ENCODE data around the gene TRMT1. TPM values are rescaled to one million over a fixed set of nuclear protein-coding genes. Genes with fewer than 3 reads are reported as not detected.
A peak's percentile ranks its signal among the peaks of the same experiment; 100 is the strongest.

Gene TRMT1
- total and polyA plus RNA-seq, 4 experiments from 2014 or later: 18.0 to 78.4 (median 47.8) TPM

DNA sequence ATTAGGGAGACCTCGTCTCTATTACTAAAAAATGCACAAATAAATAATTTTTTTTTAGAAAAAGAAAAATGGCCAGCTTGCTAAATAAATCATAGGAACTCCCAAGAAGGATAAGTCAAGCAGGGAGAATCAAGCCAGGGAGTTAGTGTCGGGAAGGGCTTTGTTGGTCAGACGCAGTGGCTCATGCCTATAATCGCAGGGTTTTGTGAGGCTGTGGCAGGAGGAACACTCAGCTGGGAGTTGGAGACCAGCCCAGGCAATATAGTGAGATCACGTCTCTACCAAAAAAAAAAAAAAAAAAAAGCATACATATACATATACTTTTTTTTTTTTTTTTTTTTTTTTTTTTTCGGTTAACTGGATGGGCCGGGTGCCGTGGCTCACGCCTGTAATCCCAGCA lies 10.5 kb upstream of the TRMT1 start:
- ChIA-PET CTCF (ENCODE audit: partially characterized antibody) (interaction anchor here (1.1 kb wide), 1 partner anchor 150 kb away, joined by 4 read pairs; no protein-coding TSS in a partner anchor), POLR2A (ENCODE audit: partially characterized antibody) (no interaction called here)
- Histone ChIP-seq H3K27ac (ENCODE audit: low read depth, low read length) (no peak overlapping the region), H3K9me3 (ENCODE audit: control insufficient read depth in 1 of 2, low read length in 2 of 2) (no peaks in the 10 kb centered on the region), H3K27me3 (ENCODE audit: insufficient read depth, low read length) (no peaks in the 10 kb centered on the region), H3K36me3 (ENCODE audit: insufficient read depth, low read length) (no peaks in the 10 kb centered on the region), H3K4me1 (ENCODE audit: insufficient read depth, low read length) (peaks cover 23% of the 10 kb centered on the region), H3K4me3 (ENCODE audit: low read length in 2 of 2) (no peak overlapping the region)
- H3K27ac Mint-ChIP-seq: no peak overlapping the region
- intact Hi-C loops (cut with micrococcal nuclease): no loop called here
- H3K9me3 Mint-ChIP-seq: no peaks in the 10 kb centered on the region
- H3K36me3 Mint-ChIP-seq: peaks cover 0 to 13% of the 10 kb centered on the region in 2 donors
- H3K27me3 Mint-ChIP-seq: no peaks in the 10 kb centered on the region
- H3K4me1 Mint-ChIP-seq: peaks cover 19 to 36% (median 23%) of the 10 kb centered on the region in 4 donors
- DNase-seq: no peak
- no peak overlapping the region for H3K4me3 Mint-ChIP-seq

DNA sequence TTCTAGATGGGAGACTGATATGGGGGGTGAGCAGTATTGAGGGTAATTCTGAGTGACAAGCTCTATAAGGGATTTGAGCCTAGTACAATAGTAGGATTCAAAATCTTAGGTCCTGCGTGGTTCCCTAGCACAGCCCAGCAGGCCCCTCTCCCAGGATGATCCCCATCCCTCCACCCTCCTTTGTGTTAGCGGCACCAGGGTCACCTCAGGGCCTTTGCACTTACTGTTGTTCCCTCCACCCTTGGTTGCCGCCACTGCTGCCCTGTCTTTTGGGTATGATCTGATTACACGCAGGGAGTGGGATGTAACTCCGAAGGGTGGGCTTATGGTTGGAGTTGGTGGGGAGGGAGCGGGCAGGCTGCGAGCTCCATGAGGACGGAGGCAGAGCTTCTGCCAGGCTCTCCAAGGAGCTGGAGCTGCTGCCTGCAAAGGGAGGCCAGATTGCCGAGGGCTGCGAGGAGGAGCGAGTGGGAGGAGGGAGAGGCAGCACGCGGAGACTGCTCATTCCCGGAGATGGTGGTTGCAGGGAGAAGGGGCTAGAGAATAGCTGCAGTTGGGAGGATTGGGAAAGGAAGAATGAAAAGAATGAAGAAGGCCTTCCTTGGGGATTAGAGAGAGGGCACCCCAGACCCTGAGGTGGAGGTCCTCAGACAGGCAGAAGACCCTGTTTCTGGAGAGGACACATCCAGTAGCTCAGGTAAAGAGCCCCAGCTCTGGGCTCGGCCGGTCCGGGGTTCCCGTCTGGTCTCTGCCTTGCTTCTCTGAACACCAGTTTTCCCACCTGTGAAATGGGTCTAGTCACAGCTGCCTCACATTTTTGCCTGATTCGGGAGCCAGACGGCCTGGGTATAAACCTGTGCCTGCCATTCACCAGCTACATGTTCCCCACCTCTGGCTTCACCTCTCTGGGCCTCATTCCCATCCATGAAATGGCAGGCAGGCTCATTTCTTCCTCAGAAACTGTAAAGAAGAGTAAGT lies 6.7 kb upstream of the TRMT1 start:
- H3K4me3 ChIP-seq (ENCODE audit: low read length in 2 of 2): no peak overlapping the region
- H3K27me3 Mint-ChIP-seq: no peaks in the 10 kb centered on the region
- H3K4me3 Mint-ChIP-seq: no peak overlapping the region
- ChIA-PET POLR2A (ENCODE audit: partially characterized antibody) (interaction anchor here (0.6 to 1.5 kb wide), 3 partner anchors 9 to 26 kb away, joined by 3 read pairs; no protein-coding TSS in a partner anchor), CTCF (ENCODE audit: partially characterized antibody) (interaction anchor here (0.7 to 1.2 kb wide), 2 partner anchors 19 to 26 kb away, joined by 3 read pairs; no protein-coding TSS in a partner anchor)
- H3K9me3 ChIP-seq (ENCODE audit: control insufficient read depth in 1 of 2, low read length in 2 of 2): no peaks in the 10 kb centered on the region
- H3K36me3 ChIP-seq (ENCODE audit: insufficient read depth, low read length): no peaks in the 10 kb centered on the region
- H3K4me1 Mint-ChIP-seq: peaks cover 20 to 49% (median 34%) of the 10 kb centered on the region in 4 donors
- intact Hi-C loops (cut with micrococcal nuclease): no loop called here
- no peak for DNase-seq
- H3K36me3 Mint-ChIP-seq: peaks cover 0 to 14% of the 10 kb centered on the region in 2 donors
- H3K27ac Mint-ChIP-seq: peak overlapping the region in 4 of 7 donors; percentile 17 to 71 (median 42)
- H3K9me3 Mint-ChIP-seq: no peaks in the 10 kb centered on the region
- no peak overlapping the region for H3K27ac ChIP-seq (ENCODE audit: low read depth, low read length)
- H3K4me1 ChIP-seq (ENCODE audit: insufficient read depth, low read length): peaks cover 43% of the 10 kb centered on the region
- H3K27me3 ChIP-seq (ENCODE audit: insufficient read depth, low read length): no peaks in the 10 kb centered on the region

DNA sequence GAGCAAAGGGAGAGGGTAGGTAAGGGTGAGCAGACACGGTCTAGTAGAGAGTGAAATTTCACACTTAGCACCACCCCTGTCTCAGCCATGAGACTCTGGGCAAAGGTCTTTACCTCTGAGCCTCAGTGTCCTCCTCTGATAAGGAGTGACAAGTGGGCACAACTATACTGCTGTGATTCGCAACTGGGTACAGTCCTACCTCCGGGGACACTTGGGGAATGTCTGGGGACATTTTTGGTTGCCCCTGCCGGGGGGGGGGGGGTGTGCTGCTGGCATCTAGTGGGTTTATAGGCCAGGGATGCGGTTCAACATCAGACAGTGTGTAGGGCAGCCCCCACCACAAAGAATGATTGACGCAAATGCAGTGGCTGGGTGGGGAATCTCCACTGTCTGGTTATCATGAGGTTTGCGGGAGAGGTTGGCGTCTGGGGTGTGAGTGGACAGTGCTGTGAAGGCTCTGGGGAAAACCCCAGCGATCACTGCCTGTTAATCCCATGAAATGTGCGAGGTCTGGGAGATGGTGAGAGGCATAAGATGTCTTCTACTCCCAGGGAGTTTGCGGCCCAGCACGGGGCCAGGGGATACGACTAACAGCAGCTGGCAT lies 5.8 kb upstream of the TRMT1 start:
- Mint-ChIP-seq H3K36me3 (peaks cover 0 to 17% of the 10 kb centered on the region in 2 donors), H3K4me1 (peaks cover 17 to 49% (median 33%) of the 10 kb centered on the region in 4 donors), H3K4me3 (peak overlapping the region in 3 of 8 donors; percentile 6 to 59 (median 42)), H3K9me3 (peaks cover 0 to 2% (median 0%) of the 10 kb centered on the region in 8 donors), H3K27ac (peak overlapping the region in 5 of 7 donors; percentile 39 to 71 (median 60)), H3K27me3 (no peaks in the 10 kb centered on the region)
- POLR2A ChIA-PET (ENCODE audit: partially characterized antibody): interaction anchor here (1.2 kb wide), 1 partner anchor 26 kb away, joined by 3 read pairs; no protein-coding TSS in a partner anchor
- no peaks in the 10 kb centered on the region for H3K9me3 ChIP-seq (ENCODE audit: control insufficient read depth in 1 of 2, low read length in 2 of 2)
- H3K36me3 ChIP-seq (ENCODE audit: insufficient read depth, low read length): no peaks in the 10 kb centered on the region
- no peak overlapping the region for H3K4me3 ChIP-seq (ENCODE audit: low read length in 2 of 2)
- peaks cover 44% of the 10 kb centered on the region for H3K4me1 ChIP-seq (ENCODE audit: insufficient read depth, low read length)
- no peak overlapping the region for H3K27ac ChIP-seq (ENCODE audit: low read depth, low read length)
- intact Hi-C loops (cut with micrococcal nuclease): no loop called here
- no peaks in the 10 kb centered on the region for H3K27me3 ChIP-seq (ENCODE audit: insufficient read depth, low read length)
- CTCF ChIA-PET (ENCODE audit: partially characterized antibody): interaction anchor here (0.7 kb wide), 1 partner anchor 27 kb away, joined by 3 read pairs; no protein-coding TSS in a partner anchor
- no peak for DNase-seq

DNA sequence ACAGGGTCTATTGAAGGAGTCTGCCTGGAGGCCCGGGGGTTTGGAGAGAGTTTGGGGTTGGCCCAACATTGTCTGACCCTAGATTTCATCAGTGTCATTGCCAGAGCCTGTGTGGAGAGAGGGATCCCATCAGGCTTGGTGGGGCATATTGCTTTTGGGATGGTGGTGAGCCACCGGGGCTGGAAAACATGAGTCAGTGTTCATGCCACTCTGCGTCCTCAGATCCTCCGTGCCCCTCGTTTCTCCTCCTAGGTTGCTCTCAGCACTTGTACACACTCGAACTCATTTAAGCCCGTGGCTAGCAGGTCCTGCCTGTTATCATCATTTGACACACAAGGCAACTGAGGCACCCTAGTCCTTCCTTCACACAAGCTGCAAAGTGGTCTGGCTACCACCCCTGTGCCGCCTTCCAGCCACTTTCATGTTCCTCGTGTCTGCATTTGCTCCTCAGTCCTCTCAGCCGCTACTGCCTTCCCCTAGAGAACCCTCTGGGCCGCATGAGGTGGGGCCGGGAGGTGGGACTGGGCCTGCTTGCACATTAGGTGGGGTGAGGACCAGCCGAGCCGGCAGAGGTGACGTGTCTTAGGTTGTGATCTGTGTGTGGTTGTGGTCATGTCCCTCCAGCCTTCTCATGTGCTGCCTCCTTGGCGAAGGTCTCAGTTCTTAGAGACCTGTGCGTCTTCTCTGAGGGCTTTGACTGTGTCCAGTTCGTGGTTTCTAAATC lies 5.2 kb upstream of the TRMT1 start:
- ChIA-PET CTCF (ENCODE audit: partially characterized antibody) (interaction anchor here (1.5 kb wide), 1 partner anchor 156 kb away, joined by 4 read pairs; no protein-coding TSS in a partner anchor), POLR2A (ENCODE audit: partially characterized antibody) (interaction anchor here (0.7 to 7.2 kb wide), 2 partner anchors 30 to 168 kb away, joined by 3 to 132 read pairs; partner anchors contain the start of genes IER2 and STX10)
- Histone ChIP-seq H3K36me3 (ENCODE audit: insufficient read depth, low read length) (no peaks in the 10 kb centered on the region), H3K9me3 (ENCODE audit: control insufficient read depth in 1 of 2, low read length in 2 of 2) (no peaks in the 10 kb centered on the region), H3K4me3 (ENCODE audit: low read length in 2 of 2) (no peak overlapping the region), H3K27me3 (ENCODE audit: insufficient read depth, low read length) (no peaks in the 10 kb centered on the region), H3K4me1 (ENCODE audit: insufficient read depth, low read length) (peaks cover 51% of the 10 kb centered on the region), H3K27ac (ENCODE audit: low read depth, low read length) (no peak overlapping the region)
- H3K9me3 Mint-ChIP-seq: peaks cover 0 to 2% (median 0%) of the 10 kb centered on the region in 8 donors
- peaks cover 17 to 53% (median 36%) of the 10 kb centered on the region in 4 donors for H3K4me1 Mint-ChIP-seq
- H3K4me3 Mint-ChIP-seq: peak overlapping the region in 3 of 8 donors; percentile 6 to 59 (median 21)
- no peaks in the 10 kb centered on the region for H3K27me3 Mint-ChIP-seq
- peaks cover 0 to 21% of the 10 kb centered on the region in 2 donors for H3K36me3 Mint-ChIP-seq
- H3K27ac Mint-ChIP-seq: peak overlapping the region in 5 of 7 donors; percentile 39 to 61 (median 57)
- DNase-seq: no peak
- intact Hi-C loops (cut with micrococcal nuclease): no loop called here

DNA sequence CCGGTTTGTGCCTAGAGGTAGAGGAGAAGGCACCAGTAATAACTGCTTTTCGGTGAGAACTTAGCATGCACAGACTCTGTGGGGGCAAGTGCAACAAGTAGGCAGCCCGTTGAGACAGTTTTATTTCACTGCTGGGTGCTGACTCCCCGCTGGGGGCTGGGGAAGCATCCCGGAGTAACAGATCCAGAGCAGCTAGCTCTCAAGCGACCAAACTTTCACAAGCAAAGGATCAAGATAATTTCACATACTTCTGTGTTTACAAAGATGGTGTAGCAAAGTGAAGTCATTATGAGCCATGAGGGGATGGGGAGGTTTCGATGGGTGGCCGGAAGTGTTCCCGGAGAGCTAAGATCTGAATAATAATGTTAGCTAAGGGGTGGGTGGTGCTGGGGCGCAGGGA lies 4.3 kb upstream of the TRMT1 start:
- no peak for DNase-seq
- Mint-ChIP-seq H3K27ac (peak overlapping the region in 4 of 7 donors; percentile 32 to 61 (median 50)), H3K4me1 (peaks cover 20 to 62% (median 43%) of the 10 kb centered on the region in 4 donors), H3K4me3 (peak overlapping the region in 6 of 8 donors; percentile 1 to 54 (median 32)), H3K36me3 (peaks cover 0 to 23% of the 10 kb centered on the region in 2 donors), H3K9me3 (peaks cover 0 to 2% (median 0%) of the 10 kb centered on the region in 8 donors), H3K27me3 (no peaks in the 10 kb centered on the region)
- no peak overlapping the region for H3K27ac ChIP-seq (ENCODE audit: low read depth, low read length)
- H3K9me3 ChIP-seq (ENCODE audit: control insufficient read depth in 1 of 2, low read length in 2 of 2): no peaks in the 10 kb centered on the region
- CTCF ChIA-PET (ENCODE audit: partially characterized antibody): interaction anchor here (1.5 to 2.6 kb wide), 2 partner anchors 16 to 155 kb away, joined by 4 to 12 read pairs; no protein-coding TSS in a partner anchor
- H3K4me1 ChIP-seq (ENCODE audit: insufficient read depth, low read length): peaks cover 55% of the 10 kb centered on the region
- intact Hi-C loops (cut with micrococcal nuclease): no loop called here
- POLR2A ChIA-PET (ENCODE audit: partially characterized antibody): interaction anchor here (0.7 to 7.2 kb wide), 2 partner anchors 30 to 167 kb away, joined by 3 to 132 read pairs; partner anchors contain the start of genes IER2 and STX10
- no peaks in the 10 kb centered on the region for H3K36me3 ChIP-seq (ENCODE audit: insufficient read depth, low read length)
- no peaks in the 10 kb centered on the region for H3K27me3 ChIP-seq (ENCODE audit: insufficient read depth, low read length)
- H3K4me3 ChIP-seq (ENCODE audit: low read length in 2 of 2): no peak overlapping the region

DNA sequence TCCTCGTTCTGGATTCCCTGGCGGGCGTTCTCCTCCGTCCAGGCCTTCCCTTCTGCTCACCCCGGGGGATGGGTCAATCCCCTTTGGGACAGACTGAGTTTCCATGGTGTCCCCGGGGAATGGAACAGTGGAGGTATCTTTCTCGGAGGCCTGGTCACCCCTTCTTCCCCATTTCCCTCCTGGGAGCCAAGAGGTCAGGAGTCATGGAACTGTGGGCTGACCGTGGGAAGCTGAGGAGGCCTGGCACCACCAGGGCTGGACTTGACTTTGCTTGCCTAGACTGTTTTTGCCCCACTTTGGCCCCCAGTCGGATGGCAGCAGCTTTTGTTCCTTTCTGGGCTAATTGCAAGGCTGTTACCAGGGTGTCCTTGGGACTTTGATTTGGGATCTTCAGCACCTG lies 3.5 kb upstream of the TRMT1 start:
- Histone ChIP-seq H3K4me1 (ENCODE audit: insufficient read depth, low read length) (peaks cover 60% of the 10 kb centered on the region), H3K27ac (ENCODE audit: low read depth, low read length) (no peak overlapping the region), H3K9me3 (ENCODE audit: control insufficient read depth in 1 of 2, low read length in 2 of 2) (no peaks in the 10 kb centered on the region), H3K27me3 (ENCODE audit: insufficient read depth, low read length) (no peaks in the 10 kb centered on the region), H3K36me3 (ENCODE audit: insufficient read depth, low read length) (peaks cover 1% of the 10 kb centered on the region), H3K4me3 (ENCODE audit: low read length in 2 of 2) (no peak overlapping the region)
- CTCF ChIA-PET (ENCODE audit: partially characterized antibody): interaction anchor here (1.2 to 2.6 kb wide), 4 partner anchors 15 to 154 kb away, joined by 3 to 12 read pairs (median 4); no protein-coding TSS in a partner anchor
- H3K27me3 Mint-ChIP-seq: no peaks in the 10 kb centered on the region
- peaks cover 0 to 2% (median 0%) of the 10 kb centered on the region in 8 donors for H3K9me3 Mint-ChIP-seq
- peak overlapping the region in 2 of 7 donors; percentile 80 to 94 for H3K27ac Mint-ChIP-seq
- POLR2A ChIA-PET (ENCODE audit: partially characterized antibody): interaction anchor here (1.1 to 7.2 kb wide), 5 partner anchors 11 to 229 kb away, joined by 3 to 132 read pairs (median 3); partner anchors contain the start of genes GCDH, IER2, LYL1 and STX10
- no peak for DNase-seq
- peaks cover 22 to 69% (median 48%) of the 10 kb centered on the region in 4 donors for H3K4me1 Mint-ChIP-seq
- intact Hi-C loops (cut with micrococcal nuclease): no loop called here
- H3K4me3 Mint-ChIP-seq: peak overlapping the region in 6 of 8 donors; percentile 35 to 87 (median 56)
- H3K36me3 Mint-ChIP-seq: peaks cover 0 to 23% of the 10 kb centered on the region in 2 donors

Data from CD4-positive, alpha-beta memory T cell (primary cell).